Kidney (tissue), 14 donors: ENCODE results near the gene THPO. TPM values are rescaled to one million over a fixed set of nuclear protein-coding genes. Genes with fewer than 3 reads are reported as not detected.

Experiments
- DNase-seq, 5 donors: peaks; one replicate each; pipeline ENCODE4 v3.0.0-alpha.2; 2013 to 2020
- FAIRE-seq: peaks from 2 replicates; lab custom pipeline; 2012; peaks lifted over from hg19 to GRCh38; lab: Jason Lieb, UNC
- H3K27ac ChIP-seq, 2 donors: one replicate each; pipeline ENCODE4 v1.7.0; 2013; ENCODE audit warnings: low read depth in 2 of 2, low read length in 2 of 2, inconsistent platforms in 1 of 2
- H3K27me3 ChIP-seq: one replicate; pipeline ENCODE4 v1.7.1; 2013; ENCODE audit warnings: low read length, inconsistent platforms; ENCODE audit not compliant: control insufficient read depth, insufficient read depth
- H3K36me3 ChIP-seq, 3 donors: one replicate each; pipeline versions ENCODE4 v1.7.0 to v1.7.1; 2013; ENCODE audit warnings: low read length in 3 of 3, control low read depth in 1 of 3, inconsistent platforms in 1 of 3; ENCODE audit not compliant: insufficient read depth in 3 of 3, control insufficient read depth in 2 of 3
- H3K4me1 ChIP-seq, 3 donors: one replicate each; pipeline versions ENCODE4 v1.7.0 to v1.7.1; 2013; ENCODE audit warnings: low read length in 3 of 3, inconsistent platforms in 1 of 3, low read depth in 1 of 3; ENCODE audit not compliant: control insufficient read depth in 2 of 3, insufficient read depth in 2 of 3
- H3K4me3 ChIP-seq, 3 donors: one replicate each; pipeline versions ENCODE4 v1.7.0 to v1.8.1; 2013; ENCODE audit warnings: low read length in 3 of 3, control low read depth in 1 of 3, inconsistent platforms in 1 of 3
- H3K9ac ChIP-seq, 3 donors: one replicate each; pipeline versions ENCODE4 v1.7.0 to v1.7.1; 2013; ENCODE audit warnings: low read length in 3 of 3, control low read depth in 1 of 3, inconsistent platforms in 1 of 3
- H3K9me3 ChIP-seq, 3 donors: one replicate each; pipeline versions ENCODE4 v1.7.0 to v1.7.1; 2013; ENCODE audit warnings: low read length in 3 of 3, control low read depth in 1 of 3, inconsistent platforms in 1 of 3; ENCODE audit not compliant: control insufficient read depth in 2 of 3, insufficient read depth in 1 of 3
- intact Hi-C: fragments of 100-400 bp; cut with DNase I; formaldehyde crosslinking; loops from one replicate; pipeline ENCODE4 v1.11.1; 2022
- polyA plus RNA-seq: library from polyadenylated mRNA; stranded (reverse); fragments of 350-450 nt; fragmentation: Illumina TruSeq; extraction: RNeasy Lipid Tissue Mini Kit (QIAGEN cat#74804); gene quantifications from one replicate; pipeline ENCODE4 v1.2.3, GENCODE V29; 2014; ENCODE audit warnings: low read depth, low replicate concordance; ENCODE audit not compliant: insufficient read depth
- total RNA-seq: library from RNA; stranded (reverse); fragmentation: NEBNext Ultra II Directional; extraction: Animal tissue kit (Norgen Biotek cat#: 25700); gene quantifications from one replicate; pipeline ENCODE4 v1.2.1, GENCODE V29; 2021
- TF ChIP-seq, protein P1 (sequence below): IDR thresholded peaks from 3 replicates; pipeline ENCODE4 v1.5.1; 2012; ENCODE audit warnings: mild to moderate bottlenecking, moderate library complexity, borderline replicate concordance; ENCODE audit not compliant: insufficient read depth; ENCODE audit errors: extremely low read depth
- donor health status: control.
- donor health status: control.
- donor health status: control.
- donor health status: control.
- donor health status: control.
- donor health status: DM: yes; HTN: yes; CAD: no.
- donor health status: Normal renal cell carcinoma (clear cell type).

Gene THPO
- total and polyA plus RNA-seq, 2 donors from 2014 or later: 0.85 to 5.7 TPM

DNA sequence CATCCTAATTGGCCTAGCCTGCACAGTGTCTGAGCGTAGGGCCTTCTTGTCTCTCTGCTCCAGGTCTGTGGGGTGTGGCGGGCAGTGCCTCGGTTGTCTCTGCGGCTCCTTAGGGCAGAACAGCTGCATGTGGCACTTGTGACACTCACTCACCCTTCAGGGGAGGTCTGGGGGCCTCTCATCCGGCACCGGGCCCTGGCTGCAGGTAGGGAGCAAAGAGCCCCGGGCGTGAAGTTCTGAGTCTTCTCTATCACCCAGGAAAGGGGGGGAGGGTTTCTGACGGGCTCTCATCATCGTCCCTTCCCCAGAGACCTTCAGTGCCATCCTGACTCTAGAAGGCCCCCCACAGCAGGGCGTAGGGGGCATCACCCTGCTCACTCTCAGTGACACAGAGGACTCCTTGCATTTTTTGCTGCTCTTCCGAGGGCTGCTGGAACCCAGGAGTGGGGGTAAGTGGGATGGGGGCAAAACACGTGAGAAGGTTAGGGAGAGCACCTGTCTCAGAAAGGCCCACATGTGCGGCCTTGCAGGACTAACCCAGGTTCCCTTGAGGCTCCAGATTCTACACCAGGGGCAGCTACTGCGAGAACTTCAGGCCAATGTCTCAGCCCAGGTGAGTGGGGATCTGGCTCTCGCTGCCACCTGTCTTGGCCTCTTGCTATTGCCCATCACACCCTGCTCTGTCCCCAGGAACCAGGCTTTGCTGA lies 4.5 kb upstream of the THPO start:
- FAIRE-seq (no peak), DNase-seq (no peak)
- TF ChIP-seq, protein P1, sequence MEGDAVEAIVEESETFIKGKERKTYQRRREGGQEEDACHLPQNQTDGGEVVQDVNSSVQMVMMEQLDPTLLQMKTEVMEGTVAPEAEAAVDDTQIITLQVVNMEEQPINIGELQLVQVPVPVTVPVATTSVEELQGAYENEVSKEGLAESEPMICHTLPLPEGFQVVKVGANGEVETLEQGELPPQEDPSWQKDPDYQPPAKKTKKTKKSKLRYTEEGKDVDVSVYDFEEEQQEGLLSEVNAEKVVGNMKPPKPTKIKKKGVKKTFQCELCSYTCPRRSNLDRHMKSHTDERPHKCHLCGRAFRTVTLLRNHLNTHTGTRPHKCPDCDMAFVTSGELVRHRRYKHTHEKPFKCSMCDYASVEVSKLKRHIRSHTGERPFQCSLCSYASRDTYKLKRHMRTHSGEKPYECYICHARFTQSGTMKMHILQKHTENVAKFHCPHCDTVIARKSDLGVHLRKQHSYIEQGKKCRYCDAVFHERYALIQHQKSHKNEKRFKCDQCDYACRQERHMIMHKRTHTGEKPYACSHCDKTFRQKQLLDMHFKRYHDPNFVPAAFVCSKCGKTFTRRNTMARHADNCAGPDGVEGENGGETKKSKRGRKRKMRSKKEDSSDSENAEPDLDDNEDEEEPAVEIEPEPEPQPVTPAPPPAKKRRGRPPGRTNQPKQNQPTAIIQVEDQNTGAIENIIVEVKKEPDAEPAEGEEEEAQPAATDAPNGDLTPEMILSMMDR: no peak
- Histone ChIP-seq H3K4me1 (peaks cover 2 to 21% (median 4%) of the 10 kb centered on the region in 3 donors), H3K4me3 (no peak overlapping the region), H3K27me3 (peaks cover 4% of the 10 kb centered on the region), H3K36me3 (no peaks in the 10 kb centered on the region), H3K27ac (no peak overlapping the region), H3K9ac (no peak overlapping the region), H3K9me3 (no peaks in the 10 kb centered on the region)
- intact Hi-C loops: no loop called here

DNA sequence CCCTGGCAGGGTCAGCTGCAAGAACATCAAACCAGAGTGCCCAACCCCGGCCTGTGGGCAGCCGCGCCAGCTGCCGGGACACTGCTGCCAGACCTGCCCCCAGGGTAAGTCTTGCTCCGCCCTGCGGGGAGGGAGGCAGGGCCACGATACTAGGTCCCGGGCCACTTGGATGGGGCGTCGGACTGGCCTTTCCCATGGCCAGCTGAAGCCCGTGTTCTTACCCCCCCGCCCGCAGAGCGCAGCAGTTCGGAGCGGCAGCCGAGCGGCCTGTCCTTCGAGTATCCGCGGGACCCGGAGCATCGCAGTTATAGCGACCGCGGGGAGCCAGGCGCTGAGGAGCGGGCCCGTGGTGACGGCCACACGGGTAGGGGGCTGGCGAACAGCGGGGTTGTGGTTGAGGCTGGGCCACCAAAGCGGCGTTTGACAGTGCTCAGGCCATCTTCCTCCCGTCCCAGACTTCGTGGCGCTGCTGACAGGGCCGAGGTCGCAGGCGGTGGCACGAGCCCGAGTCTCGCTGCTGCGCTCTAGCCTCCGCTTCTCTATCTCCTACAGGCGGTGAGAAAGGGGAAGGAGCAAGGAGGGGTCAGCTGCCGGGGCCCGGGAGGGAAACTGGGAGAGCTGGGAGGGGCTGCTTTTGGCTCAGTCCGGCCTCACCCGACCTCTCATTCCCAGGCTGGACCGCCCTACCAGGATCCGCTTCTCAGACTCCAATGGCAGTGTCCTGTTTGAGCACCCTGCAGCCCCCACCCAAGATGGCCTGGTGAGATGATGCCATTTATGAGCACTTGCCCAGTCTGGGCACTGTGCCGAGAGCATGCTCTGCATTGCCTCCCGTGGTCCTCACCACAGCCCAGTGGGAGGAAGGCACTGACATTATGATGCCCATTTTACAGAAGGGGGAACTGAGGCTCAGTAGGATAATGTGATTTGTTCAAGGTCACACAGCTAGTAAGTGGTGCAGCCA lies 3.5 kb upstream of the THPO start:
- Histone ChIP-seq H3K36me3 (no peaks in the 10 kb centered on the region), H3K27me3 (peaks cover 4% of the 10 kb centered on the region), H3K4me1 (peaks cover 2 to 24% (median 4%) of the 10 kb centered on the region in 3 donors), H3K27ac (no peak overlapping the region), H3K9me3 (no peaks in the 10 kb centered on the region), H3K9ac (no peak overlapping the region), H3K4me3 (peak overlapping the region in 1 of 3 donors; percentile 49)
- intact Hi-C loops: no loop called here
- DNase-seq (peak in 4 of 5 donors; percentile 37 to 84 (median 54)), FAIRE-seq (no peak)
- TF ChIP-seq, protein P1: no peak

DNA sequence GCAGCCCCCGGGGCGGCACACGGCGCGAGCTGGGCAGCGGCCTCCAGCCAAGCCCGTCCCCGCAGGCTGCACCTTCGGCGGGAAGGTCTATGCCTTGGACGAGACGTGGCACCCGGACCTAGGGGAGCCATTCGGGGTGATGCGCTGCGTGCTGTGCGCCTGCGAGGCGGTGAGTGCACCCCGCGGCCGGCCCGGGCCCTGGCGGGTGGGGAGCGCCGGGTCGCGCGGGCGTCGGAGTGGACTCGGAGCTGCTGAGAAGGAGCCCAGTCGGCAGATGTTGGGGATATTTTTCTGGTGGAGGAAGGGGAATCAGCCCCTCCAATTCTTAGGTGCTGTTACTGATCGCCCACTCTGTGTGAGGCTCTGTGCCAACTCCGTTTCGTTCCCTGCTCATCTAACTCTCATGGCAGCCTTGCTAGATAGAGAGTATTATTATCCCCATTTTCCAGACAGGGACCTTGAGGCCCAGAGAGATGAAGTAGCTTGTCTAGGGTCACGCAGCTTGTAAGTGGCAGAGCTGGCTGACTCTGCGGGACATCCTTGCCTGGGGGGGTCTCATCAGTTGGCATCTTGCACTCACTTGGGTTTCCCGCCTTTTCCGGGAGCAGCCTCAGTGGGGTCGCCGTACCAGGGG lies 2.7 kb upstream of the THPO start:
- peak overlapping the region in 1 of 3 donors; percentile 31 for H3K9ac ChIP-seq
- TF ChIP-seq, protein P1: no peak
- H3K4me3 ChIP-seq: peak overlapping the region; percentile 31 to 60 (median 49)
- peaks cover 4% of the 10 kb centered on the region for H3K27me3 ChIP-seq
- DNase-seq: peak in 2 of 5 donors; percentile 23 to 75
- FAIRE-seq: no peak
- no peaks in the 10 kb centered on the region for H3K36me3 ChIP-seq
- peaks cover 2 to 24% (median 4%) of the 10 kb centered on the region in 3 donors for H3K4me1 ChIP-seq
- H3K27ac ChIP-seq: no peak overlapping the region
- no peaks in the 10 kb centered on the region for H3K9me3 ChIP-seq
- intact Hi-C loops: no loop called here
